Kidney (tissue), 14 donors: ENCODE measurements around the gene DNAI7. TPM values are rescaled to one million over a fixed set of nuclear protein-coding genes. Genes with fewer than 3 reads are reported as not detected.

ENCODE experiments used
- DNase-seq, 5 donors: peaks; one replicate each; pipeline ENCODE4 v3.0.0-alpha.2; 2013 to 2020
- FAIRE-seq: peaks from 2 replicates; lab custom pipeline; 2012; peaks lifted over from hg19 to GRCh38; lab: Jason Lieb, UNC
- H3K27ac ChIP-seq, 2 donors: one replicate each; pipeline ENCODE4 v1.7.0; 2013; ENCODE audit warnings: low read depth in 2 of 2, low read length in 2 of 2, inconsistent platforms in 1 of 2
- H3K27me3 ChIP-seq: one replicate; pipeline ENCODE4 v1.7.1; 2013; ENCODE audit warnings: low read length, inconsistent platforms; ENCODE audit not compliant: control insufficient read depth, insufficient read depth
- H3K36me3 ChIP-seq, 3 donors: one replicate each; pipeline versions ENCODE4 v1.7.0 to v1.7.1; 2013; ENCODE audit warnings: low read length in 3 of 3, control low read depth in 1 of 3, inconsistent platforms in 1 of 3; ENCODE audit not compliant: insufficient read depth in 3 of 3, control insufficient read depth in 2 of 3
- H3K4me1 ChIP-seq, 3 donors: one replicate each; pipeline versions ENCODE4 v1.7.0 to v1.7.1; 2013; ENCODE audit warnings: low read length in 3 of 3, inconsistent platforms in 1 of 3, low read depth in 1 of 3; ENCODE audit not compliant: control insufficient read depth in 2 of 3, insufficient read depth in 2 of 3
- H3K4me3 ChIP-seq, 3 donors: one replicate each; pipeline versions ENCODE4 v1.7.0 to v1.8.1; 2013; ENCODE audit warnings: low read length in 3 of 3, control low read depth in 1 of 3, inconsistent platforms in 1 of 3
- H3K9ac ChIP-seq, 3 donors: one replicate each; pipeline versions ENCODE4 v1.7.0 to v1.7.1; 2013; ENCODE audit warnings: low read length in 3 of 3, control low read depth in 1 of 3, inconsistent platforms in 1 of 3
- H3K9me3 ChIP-seq, 3 donors: one replicate each; pipeline versions ENCODE4 v1.7.0 to v1.7.1; 2013; ENCODE audit warnings: low read length in 3 of 3, control low read depth in 1 of 3, inconsistent platforms in 1 of 3; ENCODE audit not compliant: control insufficient read depth in 2 of 3, insufficient read depth in 1 of 3
- intact Hi-C: fragments of 100-400 bp; cut with DNase I; formaldehyde crosslinking; loops from one replicate; pipeline ENCODE4 v1.11.1; 2022
- polyA plus RNA-seq: library from polyadenylated mRNA; stranded (reverse); fragments of 350-450 nt; fragmentation: Illumina TruSeq; extraction: RNeasy Lipid Tissue Mini Kit (QIAGEN cat#74804); gene quantifications from one replicate; pipeline ENCODE4 v1.2.3, GENCODE V29; 2014; ENCODE audit warnings: low read depth, low replicate concordance; ENCODE audit not compliant: insufficient read depth
- total RNA-seq: library from RNA; stranded (reverse); fragmentation: NEBNext Ultra II Directional; extraction: Animal tissue kit (Norgen Biotek cat#: 25700); gene quantifications from one replicate; pipeline ENCODE4 v1.2.1, GENCODE V29; 2021
- TF ChIP-seq, protein P1 (sequence below): IDR thresholded peaks from 3 replicates; pipeline ENCODE4 v1.5.1; 2012; ENCODE audit warnings: mild to moderate bottlenecking, moderate library complexity, borderline replicate concordance; ENCODE audit not compliant: insufficient read depth; ENCODE audit errors: extremely low read depth
- donor health status: control.
- donor health status: control.
- donor health status: control.
- donor health status: control.
- donor health status: control.
- donor health status: DM: yes; HTN: yes; CAD: no.
- donor health status: Normal renal cell carcinoma (clear cell type).

DNAI7 gene
- total and polyA plus RNA-seq, 2 donors from 2014 or later: 3.0 to 5.3 TPM

GRCh38 chr12:25083211-25083610 lies 111.7 kb downstream of the DNAI7 start:
- Histone ChIP-seq H3K27ac (no peak overlapping the region), H3K27me3 (no peaks in the 10 kb centered on the region), H3K4me3 (no peak overlapping the region), H3K4me1 (no peaks in the 10 kb centered on the region), H3K9ac (no peak overlapping the region), H3K36me3 (no peaks in the 10 kb centered on the region), H3K9me3 (no peaks in the 10 kb centered on the region)
- intact Hi-C loops: no loop called here
- FAIRE-seq (no peak), DNase-seq (no peak)
- TF ChIP-seq, protein P1, sequence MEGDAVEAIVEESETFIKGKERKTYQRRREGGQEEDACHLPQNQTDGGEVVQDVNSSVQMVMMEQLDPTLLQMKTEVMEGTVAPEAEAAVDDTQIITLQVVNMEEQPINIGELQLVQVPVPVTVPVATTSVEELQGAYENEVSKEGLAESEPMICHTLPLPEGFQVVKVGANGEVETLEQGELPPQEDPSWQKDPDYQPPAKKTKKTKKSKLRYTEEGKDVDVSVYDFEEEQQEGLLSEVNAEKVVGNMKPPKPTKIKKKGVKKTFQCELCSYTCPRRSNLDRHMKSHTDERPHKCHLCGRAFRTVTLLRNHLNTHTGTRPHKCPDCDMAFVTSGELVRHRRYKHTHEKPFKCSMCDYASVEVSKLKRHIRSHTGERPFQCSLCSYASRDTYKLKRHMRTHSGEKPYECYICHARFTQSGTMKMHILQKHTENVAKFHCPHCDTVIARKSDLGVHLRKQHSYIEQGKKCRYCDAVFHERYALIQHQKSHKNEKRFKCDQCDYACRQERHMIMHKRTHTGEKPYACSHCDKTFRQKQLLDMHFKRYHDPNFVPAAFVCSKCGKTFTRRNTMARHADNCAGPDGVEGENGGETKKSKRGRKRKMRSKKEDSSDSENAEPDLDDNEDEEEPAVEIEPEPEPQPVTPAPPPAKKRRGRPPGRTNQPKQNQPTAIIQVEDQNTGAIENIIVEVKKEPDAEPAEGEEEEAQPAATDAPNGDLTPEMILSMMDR: no peak

DNA sequence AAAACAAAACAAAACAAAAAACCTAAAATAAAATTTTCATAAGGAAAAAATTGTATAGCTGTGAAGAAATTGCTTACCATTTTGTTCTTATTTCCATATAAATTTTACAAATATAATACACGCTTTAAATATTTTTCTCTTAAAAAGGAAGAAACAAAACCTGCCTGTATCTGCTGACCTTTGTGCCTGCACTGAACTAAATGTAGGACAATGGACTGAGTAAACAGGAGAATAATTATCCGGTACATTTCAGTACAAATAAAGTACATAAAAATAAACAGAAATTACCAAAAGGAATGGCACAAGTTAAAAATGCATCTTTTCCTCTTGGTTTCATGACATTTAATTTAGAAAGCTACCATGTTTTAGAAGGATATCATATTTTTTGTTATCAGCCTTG lies 112.3 kb downstream of the DNAI7 start:
- FAIRE-seq (no peak), DNase-seq (no peak)
- Histone ChIP-seq H3K9ac (no peak overlapping the region), H3K27ac (no peak overlapping the region), H3K4me3 (no peak overlapping the region), H3K4me1 (no peaks in the 10 kb centered on the region), H3K36me3 (no peaks in the 10 kb centered on the region), H3K9me3 (no peaks in the 10 kb centered on the region), H3K27me3 (no peaks in the 10 kb centered on the region)
- intact Hi-C loops: no loop called here
- TF ChIP-seq, protein P1: no peak

DNA sequence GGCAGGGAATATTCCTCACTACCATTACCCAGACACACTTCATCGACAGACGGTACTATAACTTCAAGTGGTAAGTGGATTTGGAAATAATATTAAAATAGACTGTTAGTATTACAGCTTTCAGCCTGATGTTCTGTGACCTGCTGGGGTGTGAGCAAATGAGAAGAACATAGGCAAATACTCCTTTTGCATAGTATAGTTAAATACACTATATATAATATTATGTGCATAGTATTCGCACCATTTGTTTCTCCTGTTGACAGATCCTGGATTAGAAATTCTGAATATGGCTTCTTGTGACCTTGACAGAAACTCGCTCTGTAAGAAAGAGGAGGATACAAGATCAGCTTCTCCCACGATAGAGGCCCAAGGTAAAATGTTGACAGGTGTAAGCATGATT lies 115.6 kb downstream of the DNAI7 start:
- no peaks in the 10 kb centered on the region for H3K27me3 ChIP-seq

More for the DNA sequence above, 115.6 kb downstream of the DNAI7 start:
- DNase-seq (no peak), FAIRE-seq (no peak)
- intact Hi-C loops: no loop called here
- Histone ChIP-seq H3K4me1 (no peaks in the 10 kb centered on the region), H3K9me3 (no peaks in the 10 kb centered on the region), H3K4me3 (no peak overlapping the region), H3K27ac (no peak overlapping the region), H3K36me3 (no peaks in the 10 kb centered on the region), H3K9ac (no peak overlapping the region)
- TF ChIP-seq, protein P1: no peak
